Measurements from ENCODE around the gene TM4SF5. TPM values are rescaled to one million over a fixed set of nuclear protein-coding genes. Genes with fewer than 3 reads are reported as not detected.

Gene TM4SF5, protein sequence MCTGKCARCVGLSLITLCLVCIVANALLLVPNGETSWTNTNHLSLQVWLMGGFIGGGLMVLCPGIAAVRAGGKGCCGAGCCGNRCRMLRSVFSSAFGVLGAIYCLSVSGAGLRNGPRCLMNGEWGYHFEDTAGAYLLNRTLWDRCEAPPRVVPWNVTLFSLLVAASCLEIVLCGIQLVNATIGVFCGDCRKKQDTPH
- total RNA-seq: not detected in 2 replicates

DNA sequence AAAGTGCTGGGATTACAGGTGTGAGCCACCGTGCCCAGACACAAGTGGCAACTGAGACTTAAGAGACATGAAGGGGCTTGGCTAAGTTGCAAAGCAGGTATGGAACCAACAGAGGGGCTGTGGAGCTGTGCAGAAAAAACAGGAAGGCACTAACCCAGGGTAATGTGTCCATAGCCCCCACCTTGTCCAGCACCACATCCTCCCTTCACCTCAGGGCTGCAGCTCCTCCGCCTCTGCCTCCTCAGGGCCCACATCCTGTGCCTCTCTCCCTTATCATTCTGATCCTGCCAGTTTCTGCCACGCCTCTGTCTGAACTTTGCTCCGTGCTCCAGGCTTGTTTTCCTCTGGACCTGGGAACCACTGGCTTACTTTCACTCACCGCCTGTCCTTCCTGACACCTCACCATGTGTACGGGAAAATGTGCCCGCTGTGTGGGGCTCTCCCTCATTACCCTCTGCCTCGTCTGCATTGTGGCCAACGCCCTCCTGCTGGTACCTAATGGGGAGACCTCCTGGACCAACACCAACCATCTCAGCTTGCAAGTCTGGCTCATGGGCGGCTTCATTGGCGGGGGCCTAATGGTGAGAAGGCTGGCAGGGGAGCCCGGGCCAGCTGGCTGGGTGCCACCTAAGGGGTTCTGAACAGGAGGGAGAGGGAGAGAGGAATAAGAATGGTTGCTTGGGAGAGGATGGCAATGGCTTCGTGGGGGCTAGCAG is at the start of gene TM4SF5:
TSS of gene TM4SF5 (plus strand) at position 368 of the 716 bp plus-strand sequence. CDS start at position 405, 37 bp downstream.

DNA sequence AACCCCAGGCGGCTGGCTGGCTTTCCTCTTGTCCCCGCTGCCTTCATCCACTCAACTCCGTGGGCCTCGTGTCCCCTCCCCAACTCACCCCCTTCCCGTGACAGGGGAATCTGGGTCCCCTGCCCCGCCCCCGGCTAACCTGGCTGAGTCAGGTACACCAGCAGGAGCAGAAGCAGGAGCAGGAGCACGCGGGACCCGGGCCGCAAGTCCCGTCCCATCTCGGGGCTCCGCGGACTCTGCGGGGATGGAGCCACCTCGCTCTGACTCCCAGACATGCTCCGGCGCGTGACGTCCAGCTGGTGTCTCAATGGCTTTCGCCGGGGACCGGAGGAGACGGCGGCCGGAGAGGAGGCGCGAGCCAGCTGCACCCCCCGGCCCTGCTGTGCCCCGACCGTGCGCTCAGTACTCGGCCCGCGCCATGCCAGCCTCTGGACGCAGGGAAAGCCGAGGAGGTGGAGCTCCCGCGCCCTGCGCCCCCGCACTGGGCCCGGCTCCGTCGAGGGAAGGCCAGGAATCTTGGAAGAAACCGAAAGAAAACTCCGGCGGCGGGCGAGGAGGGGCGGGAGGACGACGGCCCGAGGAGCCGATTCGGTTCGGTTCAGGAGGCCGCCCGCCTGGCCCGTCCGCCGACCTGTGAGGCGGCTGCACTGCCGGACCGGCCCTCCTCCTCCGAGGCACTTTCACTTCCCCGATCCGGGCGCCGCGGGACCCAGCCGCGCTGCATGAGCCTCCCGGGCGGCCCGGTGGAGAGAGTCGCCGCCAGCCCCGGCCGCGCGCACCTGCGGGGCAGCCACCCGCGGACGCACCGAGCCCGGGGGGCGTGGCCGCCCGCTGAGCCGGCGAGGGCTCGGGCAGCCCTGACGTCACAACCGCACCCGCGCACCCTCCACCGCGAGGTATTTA is 32.3 kb upstream of the TM4SF5 start, which contains the start of the genes CXCL16 and ZMYND15:
TSS of gene CXCL16 (minus strand) at position 807 of the 903 bp plus-strand sequence. CDS start at position 218, 589 bp downstream.
TSS of gene ZMYND15 (plus strand) at position 712 of the 903 bp plus-strand sequence. CDS start 716 bp downstream, outside the sequence.

DNA sequence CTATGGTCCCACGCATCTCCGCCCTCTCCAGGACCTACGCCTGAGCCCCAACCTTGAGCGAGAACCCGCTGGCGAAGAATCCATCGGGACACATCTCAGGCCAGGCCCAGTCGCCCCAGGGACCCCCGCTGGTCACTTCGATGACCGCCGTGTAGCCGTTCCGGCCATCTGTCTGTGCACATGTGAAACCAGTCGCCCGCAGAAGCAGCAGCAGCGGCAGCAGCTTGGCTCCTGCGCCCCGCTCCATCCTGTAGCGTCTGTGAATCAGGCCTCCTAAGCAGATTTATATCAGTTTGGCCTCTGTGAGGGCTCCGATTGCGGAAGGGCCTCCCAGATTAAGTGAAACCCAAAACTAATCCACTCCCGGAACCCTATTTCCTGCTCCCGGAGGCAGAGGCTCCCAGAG is 14.4 kb downstream of the TM4SF5 start, which contains the start of gene VMO1:
TSS of gene VMO1 (minus strand) at position 259 of the 406 bp plus-strand sequence. CDS start at position 247, 12 bp downstream.

DNA sequence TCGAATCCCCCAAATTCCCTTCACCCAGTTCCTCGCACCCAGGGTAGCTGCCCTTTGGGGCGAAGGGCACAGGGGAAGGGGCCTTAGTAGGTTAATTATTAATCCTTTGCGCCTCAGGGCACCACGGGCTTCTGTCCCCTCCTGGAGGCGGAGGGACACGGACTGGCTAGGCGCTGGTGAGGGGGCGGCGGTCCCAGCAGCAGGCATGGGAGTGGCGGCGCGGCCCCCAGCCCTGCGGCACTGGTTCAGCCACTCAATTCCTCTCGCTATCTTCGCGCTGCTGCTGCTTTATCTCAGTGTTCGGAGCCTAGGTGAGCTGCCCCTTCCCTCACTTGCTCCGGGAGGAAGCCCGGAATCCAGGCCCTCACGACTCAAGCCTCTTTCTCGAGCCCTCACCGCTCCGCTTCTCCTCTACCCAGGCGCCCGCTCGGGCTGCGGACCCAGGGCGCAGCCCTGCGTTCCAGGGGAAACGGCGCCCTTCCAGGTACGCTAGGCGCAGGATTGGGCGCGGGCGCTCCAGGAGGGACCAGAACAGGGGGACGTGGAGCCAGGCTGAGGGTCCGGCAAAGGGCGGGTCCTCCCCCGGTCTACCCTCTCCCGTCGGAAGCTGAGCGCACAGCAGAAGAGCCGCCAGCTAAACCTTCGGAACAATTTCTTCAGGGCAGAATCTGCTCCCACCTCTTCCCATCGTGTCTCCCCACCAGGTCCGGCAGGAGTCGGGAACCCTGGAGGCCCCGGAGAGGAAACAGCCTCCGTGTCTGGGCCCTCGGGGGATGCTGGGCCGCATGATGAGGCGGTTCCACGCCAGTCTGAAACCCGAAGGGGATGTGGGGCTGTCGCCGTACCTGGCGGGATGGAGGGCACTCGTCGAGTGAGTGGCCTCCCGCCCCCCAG is 17.4 kb downstream of the TM4SF5 start, which contains the start of gene GLTPD2:
TSS of gene GLTPD2 (plus strand) at position 158 of the 894 bp plus-strand sequence. CDS start at position 206, 48 bp downstream.

DNA sequence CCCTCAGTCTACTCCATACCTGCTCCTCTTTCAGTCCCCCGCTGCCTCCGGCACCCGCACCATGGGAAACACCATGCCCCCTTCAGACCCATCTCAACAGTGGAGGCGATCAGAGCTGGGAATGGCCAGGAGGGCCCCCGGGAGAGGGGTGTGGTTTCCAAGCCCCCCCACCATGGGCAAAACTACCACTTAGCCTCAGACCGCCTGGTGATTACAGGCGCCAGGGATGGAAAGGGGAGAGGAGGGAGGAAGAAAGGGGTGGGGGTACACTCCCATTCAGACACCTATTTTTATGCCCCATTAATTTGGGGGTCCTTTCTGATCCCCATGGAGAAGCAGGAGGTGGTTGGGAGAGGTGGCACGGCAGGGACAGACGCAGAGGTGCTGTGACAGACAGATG is 30.5 kb downstream of the TM4SF5 start, which contains the start of gene C17orf114:
TSS of gene C17orf114 (minus strand) at position 101 of the 400 bp plus-strand sequence.

DNA sequence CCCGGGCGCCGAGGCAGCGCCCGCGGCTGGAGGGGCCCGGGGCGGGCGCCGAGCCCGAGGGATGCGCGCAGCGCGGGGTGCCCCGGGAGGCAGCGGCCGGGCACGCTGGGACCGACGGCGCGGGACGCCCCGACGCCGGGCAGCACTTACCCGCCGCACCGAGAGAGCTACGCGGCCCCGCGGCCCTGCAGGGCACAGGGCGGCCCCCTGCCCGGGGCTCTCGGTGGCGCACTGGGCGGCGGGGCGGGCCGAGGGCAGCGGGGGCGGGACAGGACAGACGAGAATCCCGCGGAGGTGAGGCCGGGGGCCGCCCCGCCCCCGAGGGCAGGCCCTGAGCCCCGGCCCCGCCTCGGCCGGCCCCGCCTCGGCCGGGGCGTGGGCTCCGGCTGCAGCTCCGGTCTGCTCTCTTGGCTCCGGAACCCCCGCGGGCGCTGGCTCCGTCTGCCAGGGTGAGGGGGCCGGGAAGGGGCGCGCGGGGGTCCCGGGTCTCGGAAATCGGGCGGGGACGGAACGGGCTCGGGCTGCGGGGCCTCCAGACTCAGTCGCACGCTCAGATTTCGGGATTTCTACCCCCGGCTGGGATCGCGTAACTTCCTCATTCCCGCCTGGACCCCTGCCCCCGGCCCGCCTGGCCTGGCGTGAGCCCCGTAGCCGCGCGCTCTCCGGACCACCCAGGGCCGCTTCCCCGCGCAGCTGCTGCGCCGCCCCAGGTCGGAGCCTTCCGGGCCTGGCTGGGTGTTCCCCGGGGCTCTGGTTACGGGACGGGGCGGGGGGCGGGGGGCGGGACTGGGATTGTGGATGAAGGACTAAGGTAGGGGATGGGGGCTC is 35.3 kb downstream of the TM4SF5 start, which contains the start of gene PLD2:
TSS of gene PLD2 (plus strand) at position 376 of the 828 bp plus-strand sequence. CDS start 621 bp downstream, outside the sequence.

Other genes starting within 250 kb of the TM4SF5 start
- gene MYBBP1A, start 216.5 kb upstream of the TM4SF5 start, total RNA-seq: 87.5 and 108 TPM in 2 replicates
- gene GGT6, start 211.3 kb upstream of the TM4SF5 start, total RNA-seq: not detected in 2 replicates
- gene SMTNL2, start 187.4 kb upstream of the TM4SF5 start, total RNA-seq: not detected in 2 replicates
- not detected in 2 replicates for gene ALOX15, start 130.2 kb upstream of the TM4SF5 start, total RNA-seq
- 22.8 and 30.1 TPM in 2 replicates for gene PELP1, start 67.7 kb upstream of the TM4SF5 start, total RNA-seq
- gene ARRB2, start 61.3 kb upstream of the TM4SF5 start, total RNA-seq: 9.2 and 16.0 TPM in 2 replicates
- 13.5 and 16.9 TPM in 2 replicates for gene MED11, start 40.5 kb upstream of the TM4SF5 start, total RNA-seq
- gene ZMYND15, start 32.1 kb upstream of the TM4SF5 start, total RNA-seq: 0.20 TPM in 1 of 2 replicates, not detected in the other
- 1.6 and 2.6 TPM in 2 replicates for gene CXCL16, start 32.0 kb upstream of the TM4SF5 start, total RNA-seq
- 0.59 TPM in 1 of 2 replicates, not detected in the other for gene VMO1, start 14.5 kb downstream of the TM4SF5 start, total RNA-seq
- gene GLTPD2, start 17.1 kb downstream of the TM4SF5 start, total RNA-seq: 0.37 TPM in 1 of 2 replicates, not detected in the other
- gene PSMB6, start 24.3 kb downstream of the TM4SF5 start, total RNA-seq: 111 and 116 TPM in 2 replicates
- 17.6 and 18.2 TPM in 2 replicates for gene PLD2, start 35.3 kb downstream of the TM4SF5 start, total RNA-seq
- gene MINK1, start 61.5 kb downstream of the TM4SF5 start, total RNA-seq: 32.0 and 37.3 TPM in 2 replicates
- gene C17orf107, start 127.7 kb downstream of the TM4SF5 start, total RNA-seq: 0.37 and 0.59 TPM in 2 replicates
- gene CHRNE, start 131.2 kb downstream of the TM4SF5 start, total RNA-seq: 0.37 TPM in 1 of 2 replicates, not detected in the other
- gene GP1BA, start 160.4 kb downstream of the TM4SF5 start, total RNA-seq: not detected in 2 replicates
- gene SLC25A11, start 168.2 kb downstream of the TM4SF5 start, total RNA-seq: 50.0 and 50.2 TPM in 2 replicates
- gene RNF167, start 168.4 kb downstream of the TM4SF5 start, total RNA-seq: 29.4 and 29.9 TPM in 2 replicates
- 412 and 494 TPM in 2 replicates for gene PFN1, start 176.6 kb downstream of the TM4SF5 start, total RNA-seq
- gene ENO3, start 179.2 kb downstream of the TM4SF5 start, total RNA-seq: 1.1 and 1.6 TPM in 2 replicates
- gene SPAG7, start 195.9 kb downstream of the TM4SF5 start, total RNA-seq: 30.1 and 37.5 TPM in 2 replicates
- gene CAMTA2, start 215.8 kb downstream of the TM4SF5 start, total RNA-seq: 10.3 and 20.3 TPM in 2 replicates
- 0.37 TPM in 1 of 2 replicates, not detected in the other for gene INCA1, start 225.6 kb downstream of the TM4SF5 start, total RNA-seq
- gene KIF1C, start 226.1 kb downstream of the TM4SF5 start, total RNA-seq: 38.6 and 50.8 TPM in 2 replicates